Glutamatergic neuron (in vitro differentiated cells): ENCODE results near the gene CYBRD1. TPM values are rescaled to one million over a fixed set of nuclear protein-coding genes. Genes with fewer than 3 reads are reported as not detected.
"Not testable (repeated sequence)": the region's sequence is repeated elsewhere in the genome, so short reads cannot be mapped to it uniquely, and the experiment has no call there.

Experiments
- DNase-seq: peaks from one replicate; pipeline ENCODE4 v3.0.0; 2022
- H3K27ac Mint-ChIP-seq: one replicate; pipeline ENCODE4 v1.8.0; 2020; ENCODE audit warnings: mild to moderate bottlenecking, mixed read lengths, inconsistent platforms; ENCODE audit not compliant: unreplicated experiment
- H3K27me3 Mint-ChIP-seq: one replicate; pipeline ENCODE4 v1.8.0; 2020; ENCODE audit warnings: mild to moderate bottlenecking, moderate library complexity, mixed read lengths, inconsistent platforms; ENCODE audit not compliant: unreplicated experiment
- H3K36me3 Mint-ChIP-seq: one replicate; pipeline ENCODE4 v1.8.0; 2020; ENCODE audit warnings: mild to moderate bottlenecking, mixed read lengths, inconsistent platforms; ENCODE audit not compliant: unreplicated experiment
- H3K4me1 Mint-ChIP-seq: one replicate; pipeline ENCODE4 v1.8.0; 2020; ENCODE audit warnings: mild to moderate bottlenecking, low read depth, mixed read lengths, inconsistent platforms; ENCODE audit not compliant: unreplicated experiment
- H3K4me3 Mint-ChIP-seq: one replicate; pipeline ENCODE4 v1.8.0; 2020; ENCODE audit warnings: mild to moderate bottlenecking, mixed read lengths, inconsistent platforms; ENCODE audit not compliant: unreplicated experiment
- H3K9me3 Mint-ChIP-seq: one replicate; pipeline ENCODE4 v1.8.0; 2020; ENCODE audit warnings: mild to moderate bottlenecking, moderate library complexity, mixed read lengths, inconsistent platforms; ENCODE audit not compliant: unreplicated experiment
- total RNA-seq: library from RNA; stranded (reverse); fragmentation: NEBNext Ultra II Directional; extraction: Animal tissue kit (Norgen Biotek cat#: 25700); gene quantifications from one replicate; pipeline ENCODE4 v1.2.1, GENCODE V29; 2021; ENCODE audit not compliant: unreplicated experiment
- TF ChIP-seq, protein P1 (sequence below): fragments of 200-600 bp; sonication (generic); IDR thresholded peaks from one replicate; pipeline ENCODE4 v1.5.0; 2021; ENCODE audit not compliant: partially characterized antibody, unreplicated experiment

CYBRD1 gene
- total RNA-seq, 1 donor from 2014 or later, result 0.54 TPM

GRCh38 chr2:171531291-171531690, 9.0 kb downstream of the CYBRD1 start:
- DNase-seq, result no peak
- Mint-ChIP-seq H3K4me1 (no peaks in the 10 kb centered on the region), H3K4me3 (no peak overlapping the region)

DNA sequence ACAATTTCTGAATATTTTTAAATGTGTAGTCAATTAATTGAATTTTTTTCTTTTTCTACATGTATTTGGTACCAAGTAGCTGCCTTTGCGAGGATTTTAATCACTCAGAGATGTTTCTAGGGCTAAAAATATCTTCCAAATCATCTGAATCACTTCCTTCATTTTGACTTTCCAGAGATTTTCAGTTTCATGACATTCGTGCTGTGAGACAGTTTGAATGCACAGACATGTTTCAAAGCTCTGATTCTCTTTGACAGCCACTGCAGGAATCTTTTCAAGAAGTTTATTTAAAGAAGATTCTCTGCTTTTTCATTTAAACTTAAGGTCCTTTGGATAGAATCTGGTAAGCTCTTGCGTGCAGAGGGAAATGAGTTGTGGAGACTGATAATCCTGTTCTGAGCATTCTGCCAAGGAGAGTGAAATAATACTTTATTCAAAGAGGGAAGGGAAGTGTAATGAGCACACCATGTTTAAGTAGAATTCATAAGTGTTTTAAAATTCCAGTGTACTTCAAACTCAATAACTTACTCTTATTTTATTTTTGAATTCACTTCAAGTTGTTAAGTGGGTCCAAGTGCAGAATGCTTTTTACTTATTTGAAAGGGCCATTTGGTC, 9.7 kb downstream of the CYBRD1 start:
- Mint-ChIP-seq H3K27me3 (peaks cover 2% of the 10 kb centered on the region), H3K9me3 (no peaks in the 10 kb centered on the region), H3K27ac (no peak overlapping the region), H3K4me1 (no peaks in the 10 kb centered on the region), H3K4me3 (no peak overlapping the region), H3K36me3 (peaks cover 5% of the 10 kb centered on the region)
- no peak for DNase-seq
- TF ChIP-seq, protein P1, sequence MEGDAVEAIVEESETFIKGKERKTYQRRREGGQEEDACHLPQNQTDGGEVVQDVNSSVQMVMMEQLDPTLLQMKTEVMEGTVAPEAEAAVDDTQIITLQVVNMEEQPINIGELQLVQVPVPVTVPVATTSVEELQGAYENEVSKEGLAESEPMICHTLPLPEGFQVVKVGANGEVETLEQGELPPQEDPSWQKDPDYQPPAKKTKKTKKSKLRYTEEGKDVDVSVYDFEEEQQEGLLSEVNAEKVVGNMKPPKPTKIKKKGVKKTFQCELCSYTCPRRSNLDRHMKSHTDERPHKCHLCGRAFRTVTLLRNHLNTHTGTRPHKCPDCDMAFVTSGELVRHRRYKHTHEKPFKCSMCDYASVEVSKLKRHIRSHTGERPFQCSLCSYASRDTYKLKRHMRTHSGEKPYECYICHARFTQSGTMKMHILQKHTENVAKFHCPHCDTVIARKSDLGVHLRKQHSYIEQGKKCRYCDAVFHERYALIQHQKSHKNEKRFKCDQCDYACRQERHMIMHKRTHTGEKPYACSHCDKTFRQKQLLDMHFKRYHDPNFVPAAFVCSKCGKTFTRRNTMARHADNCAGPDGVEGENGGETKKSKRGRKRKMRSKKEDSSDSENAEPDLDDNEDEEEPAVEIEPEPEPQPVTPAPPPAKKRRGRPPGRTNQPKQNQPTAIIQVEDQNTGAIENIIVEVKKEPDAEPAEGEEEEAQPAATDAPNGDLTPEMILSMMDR, result no peak

More at GRCh38 chr2:171531291-171531690, 9.0 kb downstream of the CYBRD1 start:
- TF ChIP-seq, protein P1, result no peak
- Mint-ChIP-seq H3K27me3 (peaks cover 2% of the 10 kb centered on the region), H3K27ac (no peak overlapping the region), H3K9me3 (no peaks in the 10 kb centered on the region), H3K36me3 (peaks cover 5% of the 10 kb centered on the region)

DNA sequence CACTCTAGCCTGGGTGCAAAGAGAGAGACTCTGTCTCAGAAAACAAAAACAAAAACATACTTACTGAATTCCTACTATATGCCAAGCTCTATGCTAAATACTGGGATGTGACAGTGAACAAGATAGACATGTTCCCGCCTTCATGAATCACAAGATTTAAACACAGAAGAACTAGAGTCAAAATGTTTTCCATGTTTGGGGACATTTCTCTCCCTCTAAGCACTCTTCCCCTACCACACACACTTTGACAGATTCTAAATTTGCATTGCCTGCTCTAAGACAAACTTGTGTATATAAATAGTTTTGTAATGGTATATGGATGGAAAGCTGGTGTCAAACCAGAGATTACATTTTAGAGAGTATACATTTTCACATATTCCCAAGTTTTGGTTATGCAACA, 11.1 kb downstream of the CYBRD1 start:
- Mint-ChIP-seq H3K9me3 (no peaks in the 10 kb centered on the region), H3K4me1 (no peaks in the 10 kb centered on the region), H3K27ac (no peak overlapping the region), H3K27me3 (peaks cover 2% of the 10 kb centered on the region), H3K4me3 (no peak overlapping the region), H3K36me3 (peaks cover 5% of the 10 kb centered on the region)
- TF ChIP-seq, protein P1, result no peak
- no peak for DNase-seq

- H3K27ac Mint-ChIP-seq, H3K27me3 Mint-ChIP-seq, H3K36me3 Mint-ChIP-seq, DNase-seq, H3K4me1 Mint-ChIP-seq, H3K4me3 Mint-ChIP-seq, H3K9me3 Mint-ChIP-seq: not testable (repeated sequence)
Observed at GRCh38 chr2:171535528-171535927, 13.3 kb downstream of the CYBRD1 start.

GRCh38 chr2:171540437-171540836, 18.2 kb downstream of the CYBRD1 start:
- no peaks in the 10 kb centered on the region for H3K4me1 Mint-ChIP-seq
- no peak overlapping the region for H3K4me3 Mint-ChIP-seq
- no peaks in the 10 kb centered on the region for H3K27me3 Mint-ChIP-seq
- H3K36me3 Mint-ChIP-seq, result no peaks in the 10 kb centered on the region
- no peak overlapping the region for H3K27ac Mint-ChIP-seq
- no peaks in the 10 kb centered on the region for H3K9me3 Mint-ChIP-seq
- TF ChIP-seq, protein P1, result no peak
- no peak for DNase-seq
